HG03103 (cell line): ENCODE measurements around the gene PPFIBP2.

Experiments
- ATAC-seq: cut with Tn5 transposase; IDR thresholded peaks from one replicate; pipeline ENCODE4 v1.9.1; 2021; ENCODE audit warnings: low read depth; ENCODE audit not compliant: unreplicated experiment

The PPFIBP2 gene

GRCh38 chr11:7677796-7678201 is 164.0 kb downstream of the PPFIBP2 start:
- no peak for ATAC-seq

GRCh38 chr11:7683571-7683970 is 169.8 kb downstream of the PPFIBP2 start:
- ATAC-seq = no peak

- no peak for ATAC-seq
Observed at GRCh38 chr11:7686761-7687160, 173.0 kb downstream of the PPFIBP2 start.

- ATAC-seq = no peak
Observed at GRCh38 chr11:7687386-7687785, 173.6 kb downstream of the PPFIBP2 start.

- peak; percentile 60 for ATAC-seq
Observed at GRCh38 chr11:7688238-7688826, 174.5 kb downstream of the PPFIBP2 start.

GRCh38 chr11:7689239-7689638 is 175.4 kb downstream of the PPFIBP2 start:
- no peak for ATAC-seq

GRCh38 chr11:7690648-7691047 is 176.8 kb downstream of the PPFIBP2 start:
- ATAC-seq = peak; percentile 48

GRCh38 chr11:7691759-7692350 is 178.1 kb downstream of the PPFIBP2 start:
- ATAC-seq = no peak

- ATAC-seq = no peak
Observed at GRCh38 chr11:7692426-7692825, 178.6 kb downstream of the PPFIBP2 start.

GRCh38 chr11:7694235-7694634 is 180.4 kb downstream of the PPFIBP2 start:
- ATAC-seq = no peak

- ATAC-seq = no peak
Observed at GRCh38 chr11:7696424-7696823, 182.6 kb downstream of the PPFIBP2 start.
